Left hindlimb (tissue), 1 donor: ENCODE data around the gene NMNAT2.
A peak's percentile ranks its signal among the peaks of the same experiment; 100 is the strongest.
"Not testable (repeated sequence)": the region's sequence is repeated elsewhere in the genome, so short reads cannot be mapped to it uniquely, and the experiment has no call there.

Source experiments
- DNase-seq: peaks from one replicate; pipeline ENCODE4 v3.0.0-alpha.2; 2018

NMNAT2 gene

DNA sequence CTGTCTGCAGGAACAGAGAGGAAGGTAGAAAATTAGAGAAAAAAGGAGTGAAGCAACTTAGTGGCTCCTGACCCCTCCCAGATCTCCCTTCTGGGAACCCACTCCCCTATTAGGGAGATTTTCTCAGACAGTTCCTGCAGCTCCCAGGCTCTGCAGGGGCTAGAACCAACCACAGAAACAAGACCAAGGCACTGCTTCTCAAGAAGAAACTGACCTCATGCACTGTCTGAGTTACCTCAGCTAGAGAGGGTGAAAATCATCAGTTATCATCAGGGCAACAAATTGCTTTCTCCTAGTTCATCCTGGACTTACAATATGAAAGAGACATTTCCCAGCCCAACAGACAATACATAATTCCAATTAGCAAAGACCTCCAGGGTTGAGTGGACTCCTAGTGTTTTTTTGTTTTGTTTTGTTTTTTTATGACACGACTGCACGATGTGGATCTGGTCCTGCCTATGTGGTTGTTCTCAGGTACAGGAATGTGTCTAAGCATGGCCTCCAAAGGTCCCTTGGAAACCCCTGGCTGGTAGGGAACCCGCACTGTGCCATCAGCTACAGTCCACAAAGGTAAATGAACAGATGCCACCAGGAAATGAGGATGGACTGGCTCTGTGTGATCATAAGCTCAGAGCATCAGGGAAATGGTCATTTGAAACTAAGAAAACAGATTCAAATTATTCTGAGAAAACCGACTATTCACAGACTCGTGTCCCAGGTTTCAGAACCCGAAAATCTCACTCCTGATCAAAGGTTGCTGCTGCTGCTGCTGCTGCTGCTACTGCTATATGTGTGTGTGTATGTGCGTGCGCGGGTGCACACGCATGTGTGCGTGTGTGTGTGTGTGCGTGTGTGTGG is 166.8 kb downstream of the NMNAT2 start:
- DNase-seq = no peak

DNA sequence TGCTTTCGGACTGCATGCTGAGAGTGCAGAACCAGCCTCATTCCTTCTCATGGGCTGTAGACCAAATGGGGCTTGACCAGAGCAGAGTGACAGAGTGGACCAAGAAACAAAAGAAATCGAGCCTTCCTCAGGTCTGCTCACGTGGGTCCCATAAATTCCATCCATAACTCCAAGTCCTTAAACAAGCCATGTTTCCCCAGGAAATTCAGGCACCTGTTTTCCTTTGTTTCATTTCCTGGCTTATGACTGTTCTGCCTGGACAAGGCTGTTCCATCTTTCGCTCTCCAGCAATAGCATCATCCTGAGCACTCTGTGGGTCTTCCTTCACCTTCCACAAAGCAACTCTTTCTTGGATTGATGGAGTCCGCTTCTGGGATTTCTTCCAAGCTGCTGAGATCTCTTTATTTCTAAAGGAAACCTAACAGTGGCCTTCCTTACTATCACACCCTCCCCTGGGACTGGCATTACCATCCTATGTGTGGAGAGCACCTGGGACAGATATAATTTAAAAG is 168.2 kb downstream of the NMNAT2 start:
- no peak for DNase-seq

GRCh38 chr1:183248989-183249691 is 169.0 kb downstream of the NMNAT2 start:
- DNase-seq = no peak

- DNase-seq = no peak
These were observed 170.2 kb downstream of the NMNAT2 start for GRCh38 chr1:183247931-183248330.

DNA sequence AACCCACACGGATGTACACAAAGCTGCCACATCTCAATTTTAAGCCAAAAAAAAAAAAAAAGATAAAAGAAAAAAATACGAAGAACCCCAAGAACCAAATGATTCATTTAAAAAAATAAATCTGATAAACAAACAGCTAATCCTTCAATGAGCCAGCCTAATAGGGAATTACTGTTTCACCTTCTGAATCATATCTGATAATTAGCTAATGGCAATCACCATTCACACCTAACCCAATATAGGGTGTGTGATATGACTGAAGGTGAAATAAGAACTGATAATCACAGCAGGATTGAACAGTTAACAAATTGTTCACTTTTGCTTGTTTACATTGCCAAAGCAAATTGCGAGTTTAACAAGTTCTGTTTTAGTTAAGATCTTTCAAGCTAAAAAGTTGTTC is 170.7 kb downstream of the NMNAT2 start:
- no peak for DNase-seq

- no peak for DNase-seq
These were observed 171.1 kb downstream of the NMNAT2 start for GRCh38 chr1:183247066-183247465.

GRCh38 chr1:183246436-183246835 is 171.7 kb downstream of the NMNAT2 start:
- no peak for DNase-seq

DNA sequence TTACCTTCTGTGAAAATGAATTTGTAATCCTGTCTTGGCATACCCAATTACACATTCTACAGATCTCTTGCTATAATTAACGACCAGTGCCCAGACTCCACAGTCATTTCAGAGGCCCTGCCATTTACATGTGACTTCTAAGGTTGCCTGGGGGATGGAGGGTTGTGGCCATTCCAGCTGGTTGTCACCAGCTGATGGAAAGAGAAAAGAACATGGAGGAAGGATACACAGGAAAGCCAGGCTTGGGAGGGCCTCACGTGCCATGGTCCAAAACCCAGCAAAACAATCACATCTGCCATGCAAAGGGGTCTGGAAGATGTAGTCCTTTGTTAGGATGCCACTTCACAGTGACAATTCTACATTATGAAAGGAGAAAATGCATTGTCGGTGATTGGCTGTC is 172.8 kb downstream of the NMNAT2 start:
- DNase-seq = no peak

GRCh38 chr1:183244466-183244865 is 173.7 kb downstream of the NMNAT2 start:
- peak; percentile 71 for DNase-seq

- no peak for DNase-seq
These were observed 174.8 kb downstream of the NMNAT2 start for GRCh38 chr1:183243161-183244050.

GRCh38 chr1:183242556-183242955 is 175.6 kb downstream of the NMNAT2 start:
- no peak for DNase-seq

DNA sequence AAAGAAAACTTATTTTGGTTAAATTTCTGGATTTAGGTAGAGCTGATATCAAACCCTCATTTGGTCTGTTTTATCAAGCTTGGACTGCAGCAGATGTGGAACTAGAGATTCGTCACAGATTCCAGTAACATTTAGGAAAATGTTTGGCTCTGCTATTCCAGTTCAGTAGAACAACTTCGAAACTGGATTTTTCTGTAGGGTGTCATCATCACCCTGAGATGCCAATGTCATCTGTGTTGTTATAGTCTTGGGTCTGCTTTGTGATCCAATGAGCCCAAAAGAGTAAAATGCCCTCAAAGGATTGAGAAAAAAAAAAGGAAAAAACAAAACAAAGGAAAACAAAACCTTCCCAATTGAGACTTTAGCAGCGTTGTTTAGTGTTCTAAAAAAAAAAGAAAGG is 176.7 kb downstream of the NMNAT2 start:
- DNase-seq = no peak

- DNase-seq = not testable (repeated sequence)
These were observed 177.3 kb downstream of the NMNAT2 start for GRCh38 chr1:183240853-183241252.

DNA sequence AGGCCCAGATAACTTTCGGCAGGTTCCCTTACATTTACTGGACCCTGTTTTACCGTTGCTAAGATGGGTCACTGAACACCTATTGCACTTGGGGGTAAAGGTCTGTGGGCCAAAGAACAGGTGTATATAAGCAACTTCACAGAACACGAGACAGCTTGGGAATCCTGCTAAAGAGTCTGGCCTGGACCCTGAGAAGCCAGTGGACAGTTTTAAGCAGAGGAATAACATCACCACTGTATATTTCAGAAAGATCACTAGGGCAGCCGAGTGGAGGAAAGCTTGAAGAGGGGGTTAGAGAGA is 177.7 kb downstream of the NMNAT2 start:
- DNase-seq = no peak

GRCh38 chr1:183239793-183240525 is 178.2 kb downstream of the NMNAT2 start:
- no peak for DNase-seq

GRCh38 chr1:183239220-183239742 is 178.9 kb downstream of the NMNAT2 start:
- no peak for DNase-seq

DNA sequence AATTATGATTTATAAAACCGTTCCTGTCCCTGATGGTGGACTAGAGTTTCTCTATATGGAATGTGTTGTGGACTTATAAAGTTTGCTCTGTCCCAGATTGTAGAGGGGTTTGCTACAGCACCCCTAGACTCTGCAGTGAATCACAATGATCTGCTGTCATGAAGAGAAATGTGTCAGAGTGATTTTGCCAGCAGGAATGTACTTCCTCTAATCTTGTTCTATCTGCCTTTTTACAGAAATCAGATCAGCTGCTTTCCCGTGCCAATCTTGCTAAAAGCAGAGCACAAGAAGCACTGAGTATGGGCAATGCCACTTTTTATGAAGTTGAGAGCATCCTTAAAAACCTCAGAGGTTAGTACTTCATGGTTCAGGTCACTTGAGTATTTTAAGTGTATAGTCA is 180.1 kb downstream of the NMNAT2 start:
- no peak for DNase-seq

DNA sequence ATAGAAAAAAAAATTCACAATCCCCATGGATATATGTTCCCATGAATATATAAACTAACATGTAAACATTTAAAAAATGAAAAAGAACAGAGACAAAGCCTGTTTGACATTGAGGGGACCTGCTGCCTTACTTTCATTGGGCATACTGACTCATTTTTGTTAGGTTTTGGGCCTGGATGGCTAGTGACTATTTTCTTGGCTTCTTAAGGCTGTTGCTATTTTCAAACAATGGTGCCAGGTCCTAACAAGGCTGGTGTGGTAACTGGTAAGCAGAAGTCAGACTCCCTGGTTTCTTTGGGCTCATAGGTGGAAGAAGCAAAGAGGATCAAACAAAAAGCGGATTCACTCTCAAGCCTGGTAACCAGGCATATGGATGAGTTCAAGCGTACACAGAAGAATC is 181.1 kb downstream of the NMNAT2 start:
- DNase-seq = no peak

- no peak for DNase-seq
These were observed 181.9 kb downstream of the NMNAT2 start for GRCh38 chr1:183236158-183236725.

DNA sequence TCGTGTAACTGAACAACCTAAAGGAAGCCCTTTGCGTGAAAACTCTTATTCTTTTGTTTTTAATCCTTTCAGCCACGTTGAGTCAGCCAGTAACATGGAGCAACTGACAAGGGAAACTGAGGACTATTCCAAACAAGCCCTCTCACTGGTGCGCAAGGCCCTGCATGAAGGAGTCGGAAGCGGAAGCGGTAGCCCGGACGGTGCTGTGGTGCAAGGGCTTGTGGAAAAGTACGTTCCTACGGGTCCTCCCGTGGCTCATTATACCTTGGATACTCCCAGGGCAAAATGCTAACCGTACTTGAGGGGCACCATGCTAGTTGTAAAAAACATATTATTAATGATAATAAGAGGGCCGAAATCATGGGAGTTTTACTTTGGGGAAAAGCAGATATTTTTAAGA is 182.7 kb downstream of the NMNAT2 start:
- DNase-seq = no peak

DNA sequence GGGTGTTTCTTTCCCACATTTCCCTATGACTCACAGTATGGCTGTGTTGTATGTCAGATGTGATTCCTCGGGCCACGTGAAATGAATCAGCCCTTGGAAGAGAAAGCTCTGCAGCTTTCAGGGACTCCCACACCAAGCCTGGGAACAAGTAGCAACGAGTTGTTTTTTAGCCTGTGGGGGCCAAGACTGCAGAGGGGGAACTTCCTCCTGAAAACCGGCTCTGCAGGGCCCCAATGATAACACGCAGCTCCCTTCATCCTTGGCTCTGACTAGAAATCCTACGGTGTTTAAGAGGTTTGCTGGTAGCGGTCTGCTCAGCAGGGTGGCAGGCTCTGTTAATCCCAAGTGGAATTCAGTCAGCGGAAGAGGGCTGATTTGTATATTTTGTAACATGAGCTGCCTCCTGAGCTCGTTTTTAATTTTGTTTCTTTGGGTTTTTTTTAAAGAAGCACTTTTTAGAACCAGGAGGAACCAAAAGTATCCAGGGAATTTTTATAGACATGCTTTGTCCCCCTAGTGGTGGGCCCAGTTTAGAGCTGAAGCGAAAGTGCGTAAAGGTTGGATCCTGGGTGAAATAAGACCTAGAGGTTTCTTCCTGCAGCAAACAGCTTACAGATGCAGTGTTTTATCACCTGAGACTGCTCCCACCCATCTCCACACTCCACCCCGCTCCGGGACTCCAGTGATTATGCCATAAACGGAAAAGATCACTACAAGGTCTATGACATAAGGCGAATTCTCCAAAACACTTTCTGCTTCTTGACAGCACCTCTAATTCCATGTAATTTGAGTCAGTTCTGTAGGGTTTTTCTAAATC is 183.3 kb downstream of the NMNAT2 start:
- DNase-seq = peak; percentile 84
